NCI-H1694 treated with DMSO at 0.1 percent for 48 hours (cell line): ENCODE measurements around the gene PSMB5.

Source experiments
- DNase-seq: peaks from one replicate; lab custom pipeline; 2025; lab: John Stamatoyannopoulos, UW

The PSMB5 gene

GRCh38 chr14:23058654-23059504 is 24.2 kb upstream of the PSMB5 start:
- DNase-seq: no peak

GRCh38 chr14:23057757-23058653 is 23.3 kb upstream of the PSMB5 start:
- DNase-seq: no peak

- no peak for DNase-seq
Measured at GRCh38 chr14:23056956-23057756, 22.5 kb upstream of the PSMB5 start, which contains the start of gene CDH24. TSS of gene CDH24 (minus strand) at chr14:23057520. CDS start at chr14:23055733, 1,787 bp downstream.

DNA sequence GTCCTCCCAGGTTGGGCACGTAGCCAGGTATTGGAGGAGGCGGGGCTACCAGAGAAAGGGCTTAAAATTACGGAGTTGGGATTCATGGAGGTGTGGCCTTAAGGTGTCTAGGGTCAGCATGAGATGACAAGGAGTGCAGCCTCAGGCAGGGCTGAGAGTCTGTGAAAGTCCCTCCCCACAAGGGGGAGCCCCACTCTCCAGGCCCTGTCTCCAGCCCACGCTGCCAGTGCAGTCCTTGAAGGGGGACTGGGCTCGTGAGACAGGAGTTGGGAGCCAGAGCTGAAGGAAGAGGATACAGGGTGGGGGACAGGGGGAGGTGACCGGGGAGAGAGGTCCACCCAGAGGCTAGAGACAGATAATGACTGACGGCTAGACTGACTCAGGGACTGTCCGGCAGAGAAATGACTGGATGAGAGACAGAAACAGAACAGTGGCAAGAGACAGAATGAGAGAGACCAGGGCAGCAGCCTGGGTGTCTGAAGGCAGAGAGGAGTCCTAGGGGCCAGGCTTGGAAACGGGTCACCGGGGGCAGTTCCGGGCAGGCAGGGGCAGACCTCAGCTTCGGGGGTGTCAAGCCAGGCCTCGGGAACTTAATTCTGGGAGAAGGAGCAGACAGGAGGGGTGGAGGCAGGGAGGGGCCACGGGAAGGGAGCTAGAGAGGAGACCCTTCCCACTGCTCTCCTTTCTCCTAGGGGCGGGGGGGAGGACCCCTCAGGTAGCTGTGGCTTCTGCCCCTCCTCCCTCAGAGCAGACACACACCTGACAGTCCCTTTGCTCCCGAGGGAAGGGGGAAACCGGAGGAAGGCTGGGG is 21.6 kb upstream of the PSMB5 start:
- DNase-seq: no peak

GRCh38 chr14:23055621-23056144 is 21.0 kb upstream of the PSMB5 start:
- DNase-seq: no peak

DNA sequence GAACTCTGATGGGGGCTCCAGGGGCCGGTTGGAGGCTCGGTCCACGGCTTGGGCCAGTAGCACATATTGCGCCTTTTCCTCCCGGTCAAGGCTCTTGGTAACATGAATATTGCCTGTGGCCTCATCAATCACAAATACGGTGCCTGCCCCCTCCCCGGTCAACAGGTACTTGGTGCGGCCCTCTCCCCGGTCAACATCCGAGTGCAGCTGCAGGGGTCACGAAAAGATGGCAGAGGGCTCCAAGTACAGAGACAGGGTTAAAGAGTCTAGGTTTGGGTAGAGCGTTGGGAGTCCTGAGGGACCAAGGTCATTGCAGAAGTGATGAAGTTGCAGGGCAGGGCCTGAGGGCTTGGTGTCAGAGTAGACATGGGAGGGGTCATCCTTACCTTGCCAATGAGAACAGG is 20.4 kb upstream of the PSMB5 start:
- no peak for DNase-seq

DNA sequence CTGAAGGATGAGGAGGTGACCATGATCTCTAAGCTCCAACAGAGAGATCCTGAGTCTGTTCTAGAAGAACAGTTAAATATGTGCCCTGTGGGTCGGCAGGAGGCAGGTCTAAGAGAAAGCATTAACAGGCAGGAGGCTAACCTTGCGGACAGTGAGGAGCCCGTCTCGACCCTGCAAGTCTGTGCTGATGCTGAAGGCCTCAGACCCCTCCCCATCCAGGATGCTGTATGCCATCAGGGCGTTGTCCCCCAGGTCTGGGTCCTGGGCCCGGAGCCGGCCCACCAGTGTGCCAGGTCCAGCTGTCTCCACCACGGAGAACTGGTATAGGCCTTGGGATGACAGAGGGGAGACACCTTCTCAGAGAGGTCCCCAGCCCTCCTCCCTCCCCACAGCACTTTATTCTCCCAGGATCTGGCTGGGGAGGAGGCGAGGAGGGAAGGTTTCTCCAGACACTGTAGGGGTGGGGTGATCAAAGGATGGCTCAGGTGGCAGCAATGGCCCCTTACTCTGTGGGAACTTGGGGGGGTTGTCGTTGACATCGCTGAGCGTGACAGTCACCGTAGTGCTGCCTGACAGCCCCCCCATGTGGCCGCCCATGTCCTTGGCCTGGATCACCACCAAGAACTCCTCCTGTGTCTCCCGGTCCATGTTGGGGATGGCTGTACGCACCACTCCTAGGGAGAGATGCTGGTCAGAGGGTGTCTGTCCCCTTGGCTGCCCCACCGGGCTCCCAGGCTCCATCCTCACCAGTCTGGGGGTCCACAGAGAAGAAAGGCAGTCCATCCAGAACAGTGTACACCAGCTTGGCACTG is 19.5 kb upstream of the PSMB5 start:
- no peak for DNase-seq

- DNase-seq: no peak
Measured at GRCh38 chr14:23053426-23053825, 18.7 kb upstream of the PSMB5 start.

DNA sequence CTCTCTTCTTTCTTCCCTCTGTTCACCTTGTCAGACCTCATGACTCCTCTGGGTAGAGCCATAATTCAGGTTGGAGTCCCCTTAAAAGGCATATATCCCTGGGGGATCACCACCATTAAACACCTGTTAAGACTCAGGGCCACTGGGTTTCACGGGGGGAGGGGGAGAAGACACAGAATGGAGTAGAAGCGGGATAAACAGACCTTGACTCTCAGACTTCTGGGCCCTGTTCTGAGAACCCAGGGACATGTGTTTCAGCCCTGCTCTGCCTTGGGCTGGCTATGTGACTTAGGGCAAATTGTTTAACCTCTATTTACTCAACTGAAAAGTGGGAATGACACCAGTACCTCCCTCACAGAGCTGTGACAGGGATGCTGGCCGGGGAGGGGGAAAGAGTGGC is 18.0 kb upstream of the PSMB5 start:
- DNase-seq: no peak

- no peak for DNase-seq
Measured at GRCh38 chr14:23052182-23052623, 17.5 kb upstream of the PSMB5 start.

- no peak for DNase-seq
Measured at GRCh38 chr14:23051141-23052057, 16.7 kb upstream of the PSMB5 start.

DNA sequence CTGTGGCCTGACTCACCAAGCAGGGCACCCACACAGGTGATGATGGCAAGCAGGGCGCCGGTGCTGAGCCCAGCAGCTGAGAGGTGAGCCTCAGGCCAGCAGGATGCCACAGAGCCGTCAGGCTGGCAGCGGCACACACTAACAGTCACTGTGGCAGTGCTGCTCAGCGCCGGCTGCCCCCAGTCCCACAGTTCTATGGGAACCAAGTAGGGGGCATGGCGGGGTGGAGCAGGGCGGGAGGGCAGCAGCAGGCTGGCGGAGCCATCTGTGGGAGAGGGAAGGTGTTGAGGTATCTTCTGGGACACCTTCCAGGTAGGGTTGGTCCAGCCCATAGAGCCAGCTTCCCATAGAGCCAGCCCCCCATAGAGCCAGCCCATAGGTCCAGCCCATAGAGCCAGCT is 14.3 kb upstream of the PSMB5 start:
- no peak for DNase-seq

DNA sequence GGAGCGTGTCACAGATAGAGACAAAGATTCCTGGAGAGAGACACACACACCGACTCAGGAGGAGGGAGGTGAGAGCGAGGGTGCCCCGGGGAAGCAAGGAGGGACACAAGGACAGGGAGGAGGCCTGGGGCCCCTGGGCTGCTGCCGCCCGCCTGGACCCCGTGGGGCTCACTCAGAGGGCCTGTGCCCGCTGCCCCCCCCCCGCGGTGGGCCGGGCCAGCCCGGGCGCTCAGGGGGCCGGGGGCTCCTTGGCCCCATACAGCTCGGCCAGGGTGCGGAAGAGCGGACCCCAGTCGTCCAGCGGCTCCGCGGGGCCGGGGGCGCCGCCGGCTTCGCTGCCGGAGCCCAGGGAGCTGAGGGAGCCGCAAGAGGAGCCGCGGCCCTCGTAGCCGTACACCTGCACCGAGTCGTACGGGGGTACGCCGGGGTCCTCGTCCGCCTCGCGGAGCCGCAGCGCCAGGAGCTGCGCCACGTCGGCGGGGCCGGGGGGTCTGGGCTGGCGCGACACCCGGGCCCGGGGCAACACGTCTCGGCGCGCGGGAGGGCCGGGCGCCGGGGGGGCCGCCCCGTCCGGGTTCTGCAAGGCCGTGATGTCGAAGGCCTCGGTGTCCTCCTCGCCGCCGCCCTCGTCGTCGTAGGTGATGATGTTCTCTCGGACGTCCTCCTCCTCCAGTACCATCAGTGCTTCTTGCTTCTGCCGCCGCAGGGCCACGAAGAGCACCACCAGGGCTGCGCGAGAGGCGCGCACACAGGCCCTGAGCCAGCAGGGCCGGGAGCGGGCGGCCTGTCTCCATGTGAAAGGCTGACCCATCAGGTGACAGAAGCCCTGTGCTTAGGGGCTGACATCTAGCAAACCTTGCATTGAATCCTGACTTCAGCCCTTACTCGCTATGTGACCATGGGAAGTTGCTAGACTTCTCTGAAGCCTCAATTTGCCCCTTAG is 13.3 kb upstream of the PSMB5 start:
- DNase-seq: no peak

DNA sequence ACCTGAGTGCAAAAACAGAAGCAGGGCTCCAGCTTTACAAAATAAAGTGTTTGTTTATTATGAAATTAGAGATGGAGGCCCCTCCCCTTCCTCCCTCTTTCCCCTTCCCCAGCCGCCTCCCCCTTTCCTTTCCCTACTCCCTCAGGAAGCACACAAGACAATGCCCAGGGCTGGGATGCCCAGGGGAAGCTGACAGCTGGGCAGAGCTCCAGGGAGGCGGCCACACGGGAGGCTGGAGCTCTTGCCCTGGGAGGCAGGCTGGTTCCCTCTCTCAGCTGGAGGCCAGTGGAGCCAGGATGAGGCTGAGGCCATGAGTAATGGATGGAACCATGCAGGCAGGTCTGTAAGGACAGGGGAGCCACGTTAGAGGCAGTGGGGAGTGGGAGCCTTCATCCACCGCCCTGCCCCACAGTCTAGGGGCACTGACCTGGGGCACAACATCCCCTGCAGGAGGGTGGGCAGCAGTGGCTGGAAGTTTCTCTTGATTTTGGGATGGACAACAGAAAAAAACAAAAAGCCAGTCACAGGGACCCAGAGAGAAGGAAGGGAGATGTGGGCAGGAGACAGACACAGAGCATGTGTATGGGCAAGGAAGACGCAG is 12.4 kb upstream of the PSMB5 start:
- DNase-seq: no peak

- no peak for DNase-seq
Measured at GRCh38 chr14:23045419-23046357, 11.0 kb upstream of the PSMB5 start.

DNA sequence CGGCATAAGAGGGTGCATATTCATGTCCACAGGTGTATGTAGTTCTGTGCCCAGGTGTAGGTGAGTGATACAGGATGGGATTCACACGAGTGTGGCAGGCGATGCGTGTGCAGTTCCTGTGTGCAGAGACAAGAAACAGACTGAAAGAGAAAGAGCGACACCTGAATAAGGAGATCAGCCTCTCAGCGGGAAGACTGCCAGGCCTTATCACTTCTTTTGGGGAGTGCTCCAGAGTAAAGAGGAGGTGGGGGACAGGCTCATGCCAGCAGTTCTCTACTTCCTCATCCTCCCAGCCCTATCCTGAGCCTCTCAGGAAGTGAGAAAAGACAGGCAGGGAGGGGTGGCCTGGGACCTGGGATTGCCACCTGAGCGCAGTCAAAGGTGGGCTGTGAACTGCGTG is 10.1 kb upstream of the PSMB5 start:
- no peak for DNase-seq
